GM12878 (cell line): ENCODE measurements around the gene TRERF1. TPM values are rescaled to one million over a fixed set of nuclear protein-coding genes. Genes with fewer than 3 reads are reported as not detected.

Experiments
- ATAC-seq: fragments of 200-7000 bp; cut with Tn5 transposase; 3 replicates; pipeline ENCODE4 v1.9.1; 2020; ENCODE audit warnings: mild to moderate bottlenecking, moderate library complexity
- BruUV-seq: library from RNA; stranded (reverse); fragments of 400-500 nt; replicated peaks from 2 replicates; lab custom pipeline; 2021; lab: Mats Ljungman, UMichigan
- CTCF ChIA-PET: fragments of 300-600 bp; sonication (Branson Sonifier 250); formaldehyde crosslinking; extraction: SDS; loops from one replicate; lab custom pipeline; 2021; ENCODE audit warnings: inconsistent platforms; lab: Yijun Ruan, JAX
- POLR2A ChIA-PET: fragments of 350-600 bp; formaldehyde crosslinking; extraction: SDS; loops from one replicate; lab custom pipeline; 2021; ENCODE audit warnings: inconsistent platforms; lab: Charles Lee
- RAD21 ChIA-PET: fragments of 300-600 bp; sonication (Branson Sonifier 250); formaldehyde crosslinking; loops from one replicate; lab custom pipeline; 2023; ENCODE audit warnings: antibody characterized with exemption; ENCODE audit not compliant: unreplicated experiment; lab: Charles Lee
- SMC1A ChIA-PET: fragments of 300-600 bp; sonication (Branson Sonifier 250); formaldehyde crosslinking; loops from one replicate; lab custom pipeline; 2023; ENCODE audit not compliant: unreplicated experiment, uncharacterized antibody; lab: Charles Lee
- DNase-seq: peaks from one replicate; pipeline ENCODE4 v3.0.0-alpha.2; 2011; ENCODE audit warnings: low read depth, low spot score
- FAIRE-seq: peaks from 3 replicates; lab custom pipeline; 2011; peaks lifted over from hg19 to GRCh38; lab: Jason Lieb, UNC
- H2AFZ ChIP-seq: 2 replicates; pipeline ENCODE4 v1.6.0; 2011; ENCODE audit warnings: low read depth, low read length, control low read depth; ENCODE audit not compliant: control insufficient read depth
- H3K27ac ChIP-seq: 2 replicates; pipeline ENCODE4 v1.5.1; 2011; ENCODE audit warnings: control low read depth; ENCODE audit not compliant: control insufficient read depth, insufficient read depth
- H3K27me3 ChIP-seq, 2 experiments: replicated peaks in 1 of 2; 2 replicates each; pipeline versions ENCODE4 v1.6.0 to v1.6.1; 2011; ENCODE audit warnings: low read length in 1 of 2; ENCODE audit not compliant: control insufficient read depth in 2 of 2, insufficient read depth in 2 of 2
- H3K36me3 ChIP-seq, 2 experiments: 2 replicates each; pipeline ENCODE4 v1.5.1; 2011; ENCODE audit warnings: low read length in 1 of 2; ENCODE audit not compliant: control insufficient read depth in 2 of 2, insufficient read depth in 2 of 2
- H3K4me1 ChIP-seq: 2 replicates; pipeline ENCODE4 v1.6.1; 2011; ENCODE audit warnings: mild to moderate bottlenecking, low read length, moderate library complexity, mixed read lengths; ENCODE audit not compliant: control insufficient read depth, insufficient read depth
- H3K4me2 ChIP-seq: 2 replicates; pipeline ENCODE4 v1.6.0; 2011; ENCODE audit warnings: control low read depth; ENCODE audit not compliant: control insufficient read depth, insufficient read depth
- H3K4me3 ChIP-seq: fragments of 200-600 bp; sonication (generic); 2 replicates; pipeline ENCODE4 v1.5.1; 2016
- H3K79me2 ChIP-seq: 2 replicates; pipeline ENCODE4 v1.6.0; 2011; ENCODE audit warnings: low read length; ENCODE audit not compliant: control insufficient read depth, insufficient read depth
- H3K9ac ChIP-seq: 2 replicates; pipeline ENCODE4 v1.8.0; 2011; ENCODE audit warnings: low read length, control low read depth, mixed read lengths; ENCODE audit not compliant: control insufficient read depth, insufficient read depth
- H3K9me3 ChIP-seq: replicated peaks from 3 replicates; pipeline ENCODE4 v1.5.1; 2011; ENCODE audit warnings: mild to moderate bottlenecking, low read length; ENCODE audit not compliant: control insufficient read depth, insufficient read depth
- H4K20me1 ChIP-seq: 2 replicates; pipeline ENCODE4 v1.6.0; 2011; ENCODE audit not compliant: control insufficient read depth, insufficient read depth
- BCL11A ChIP-seq: IDR thresholded peaks from 2 replicates; pipeline ENCODE4 v1.6.1; 2011; ENCODE audit warnings: low read depth, low read length
- FOXK2 ChIP-seq: fragments of 450-650 bp; IDR thresholded peaks from 2 replicates; pipeline ENCODE4 v1.6.1; 2017; ENCODE audit warnings: mild to moderate bottlenecking, moderate library complexity
- MAX ChIP-seq: IDR thresholded peaks from 2 replicates; pipeline ENCODE4 v1.6.1; 2012; ENCODE audit warnings: low read depth, low read length, improper control_type of control experiment
- MTA3 ChIP-seq: IDR thresholded peaks from 2 replicates; pipeline ENCODE4 v1.6.1; 2012; ENCODE audit warnings: low read length, inconsistent platforms, borderline replicate concordance
- RB1 ChIP-seq: fragments of 450-650 bp; formaldehyde crosslinking; IDR thresholded peaks from 2 replicates; pipeline ENCODE4 v1.6.1; 2017; ENCODE audit warnings: mild to moderate bottlenecking, borderline replicate concordance
- REST ChIP-seq: IDR thresholded peaks from 2 replicates; pipeline ENCODE4 v1.6.1; 2012; ENCODE audit warnings: mild to moderate bottlenecking, low read depth, low read length
- WGBS: methylation state at CpG from one replicate; pipeline ENCODE4 v1.1.6; 2016; ENCODE audit warnings: low lambda C conversion rate; ENCODE audit not compliant: insufficient replicate concordance, insufficient coverage; ENCODE audit errors: missing lambda C conversion rate; 5-methylcytosine and 5-hydroxymethylcytosine counted together
- in situ Hi-C: fragments of 300-500 bp; cut with MboI; formaldehyde crosslinking; loops from 9 replicates; pipeline ENCODE4 v1.14.3; 2018; ENCODE audit warnings: mixed read lengths
- intact Hi-C: fragments of 100-400 bp; cut with micrococcal nuclease; formaldehyde crosslinking; loops from one replicate; pipeline ENCODE4 v1.14.2; 2022; ENCODE audit not compliant: unreplicated experiment
- polyA plus RNA-seq, 11 experiments: library from polyadenylated mRNA; depleted of rRNA in 4 of 11; unstranded in 6 of 11; stranded (reverse) in 5 of 11; fragments of >200 nt; fragmentation: Nextera tagmentation in 4 of 11; fragmentation: Illumina TruSeq in 1 of 11; extraction: Ambion mirVana in 4 of 11; extraction: Trizol in 1 of 11; gene quantifications; 1 replicate in 1 of 11; 2 replicates in 10 of 11; pipeline versions ENCODE4 v1.2.1 to v1.2.3, GENCODE V29; 2011 to 2016; ENCODE audit warnings: inconsistent platforms in 2 of 11, missing spikeins in 2 of 11, low read depth in 1 of 11
- total RNA-seq, 4 experiments: library from RNA; depleted of rRNA in 3 of 4; stranded (reverse); fragments of >200 nt in 3 of 4; fragmentation: Illumina TruSeq in 1 of 4; extraction: Trizol in 1 of 4; gene quantifications; 2 replicates each; pipeline versions ENCODE4 v1.2.1 to v1.2.3, GENCODE V29; 2013 to 2021

The TRERF1 gene
- total and polyA plus RNA-seq, 10 of the 15 experiments (the other 5 are each of a cell fraction or from before 2014, with no cell fraction given): 2.2 to 19.4 (median 7.2) TPM

DNA sequence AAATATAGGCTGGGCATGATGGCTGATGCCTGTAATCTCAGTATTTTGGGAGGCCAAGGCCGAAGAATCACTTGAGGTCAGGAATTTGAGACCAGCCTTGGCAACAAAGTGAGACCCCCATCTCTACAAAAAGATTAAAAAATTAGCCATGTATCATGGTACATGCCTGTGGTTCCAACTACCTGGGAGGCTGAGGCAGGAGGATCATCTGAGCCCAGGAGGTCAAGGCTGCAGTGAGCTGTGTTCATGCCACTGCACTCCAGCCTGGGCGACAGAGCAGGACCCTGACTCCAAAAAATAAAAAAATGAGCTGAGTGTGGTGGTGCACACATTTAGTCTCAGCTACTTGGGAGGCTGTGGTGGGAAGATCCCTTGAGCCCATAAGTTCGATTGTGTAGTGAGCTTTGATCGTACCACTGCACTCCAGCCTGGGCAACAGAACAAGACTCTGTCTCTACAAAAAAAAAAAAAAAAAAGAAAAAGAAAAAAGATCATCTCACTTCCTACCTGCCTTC, 246.9 kb downstream of the TRERF1 start:
- FAIRE-seq: no peak
- Histone ChIP-seq H3K36me3 (peaks cover 3 to 26% of the 10 kb centered on the region in 2 experiments), H4K20me1 (no peaks in the 10 kb centered on the region), H3K27me3 (no peaks in the 10 kb centered on the region), H3K9me3 (no peaks in the 10 kb centered on the region; the same call in 2 of the 3 replicates), H2AFZ (no peak overlapping the region), H3K9ac (no peak overlapping the region), H3K27ac (no peak overlapping the region), H3K79me2 (no peaks in the 10 kb centered on the region), H3K4me3 (no peak overlapping the region), H3K4me1 (no peaks in the 10 kb centered on the region; the same call in 1 of the 2 replicates), H3K4me2 (no peak overlapping the region)
- no TSS peak for BruUV-seq
- no peak for TF ChIP-seq BCL11A
- no peak for DNase-seq
- POLR2A ChIA-PET: interaction anchor here (0.7 kb wide), 2 partner anchors 295 to 433 kb away, joined by 6 read pairs; no protein-coding TSS in a partner anchor
- 95% methylated on average over 3 of the region's 4 CpGs for WGBS
- SMC1A ChIA-PET: interaction anchor here (0.6 to 1.9 kb wide), 3 partner anchors 10 to 23 kb away, joined by 3 to 6 read pairs (median 5); no protein-coding TSS in a partner anchor
- intact Hi-C loops (no loop called here), in situ Hi-C loops (no loop called here)
- no peak for ATAC-seq
- CTCF ChIA-PET: interaction anchor here (0.6 to 1.6 kb wide), 3 partner anchors 10 to 343 kb away, joined by 3 to 7 read pairs (median 4); no protein-coding TSS in a partner anchor
- RAD21 ChIA-PET: no interaction called here

- Histone ChIP-seq H4K20me1 (no peaks in the 10 kb centered on the region), H3K36me3 (peaks cover 0 to 16% of the 10 kb centered on the region in 2 experiments; a peak in 2 of 4 replicates), H3K27me3 (no peaks in the 10 kb centered on the region), H3K4me2 (no peak overlapping the region), H3K4me1 (no peaks in the 10 kb centered on the region), H3K9me3 (no peaks in the 10 kb centered on the region; the same call in 2 of the 3 replicates), H2AFZ (no peak overlapping the region), H3K79me2 (no peaks in the 10 kb centered on the region), H3K9ac (no peak overlapping the region), H3K4me3 (no peak overlapping the region), H3K27ac (no peak overlapping the region)
- DNase-seq: no peak
- ChIA-PET POLR2A (interaction anchor here (0.6 kb wide), 1 partner anchor 547 kb away, joined by 4 read pairs; no protein-coding TSS in a partner anchor), CTCF (interaction anchor here (0.6 to 1.6 kb wide), 2 partner anchors 11 to 375 kb away, joined by 3 to 8 read pairs; no protein-coding TSS in a partner anchor), SMC1A (interaction anchor here (0.6 to 1.9 kb wide), 6 partner anchors 9 to 142 kb away, joined by 3 to 6 read pairs (median 4); no protein-coding TSS in a partner anchor), RAD21 (no interaction called here)
- no TSS peak for BruUV-seq
- FAIRE-seq: no peak
- no peak for ATAC-seq
- 84% methylated on average over 3 of the region's 3 CpGs for WGBS
- in situ Hi-C loops: no loop called here
- no peak for TF ChIP-seq FOXK2
- TF ChIP-seq RB1: no peak
- TF ChIP-seq REST: no peak
- no peak for TF ChIP-seq MTA3
- TF ChIP-seq MAX: no peak
- intact Hi-C loops: no loop called here
Observed at GRCh38 chr6:42203183-42203582, 248.5 kb downstream of the TRERF1 start.
